HepG2 (cell line): ENCODE results near the gene LIF. TPM values are rescaled to one million over a fixed set of nuclear protein-coding genes. Genes with fewer than 3 reads are reported as not detected.

Experiments used
- CSRNP1 ChIP-seq: sonication (generic); formaldehyde crosslinking; IDR thresholded peaks from 2 replicates; pipeline ENCODE4 v1.8.1; 2023; ENCODE audit warnings: mild to moderate bottlenecking, missing genetic modification reagents
- GATAD1 ChIP-seq: IDR thresholded peaks from 2 replicates; pipeline ENCODE4 v1.6.1; 2016; ENCODE audit warnings: missing genetic modification reagents, missing compliant biosample characterization
- KAT2B ChIP-seq: fragments of 150-350 bp; IDR thresholded peaks from 2 replicates; pipeline ENCODE4 v1.6.1; 2014; ENCODE audit warnings: low read depth, low read length, borderline replicate concordance
- PAWR ChIP-seq: sonication (generic); formaldehyde crosslinking; IDR thresholded peaks from 2 replicates; pipeline ENCODE4 v1.4.0; 2020; ENCODE audit warnings: missing genetic modification reagents, mild to moderate bottlenecking, borderline replicate concordance
- SETDB1 ChIP-seq: sonication (generic); formaldehyde crosslinking; IDR thresholded peaks from 2 replicates; pipeline ENCODE4 v1.5.1; 2020; ENCODE audit warnings: missing genetic modification reagents, mild to moderate bottlenecking, borderline replicate concordance
- ZBTB33 ChIP-seq: sonication (generic); formaldehyde crosslinking; IDR thresholded peaks from 2 replicates; pipeline ENCODE4 v1.4.0; 2020; ENCODE audit warnings: missing genetic modification reagents
- ZFP91 ChIP-seq: sonication (generic); formaldehyde crosslinking; IDR thresholded peaks from 2 replicates; pipeline ENCODE4 v1.9.0; 2022; ENCODE audit warnings: missing genetic modification reagents, mild to moderate bottlenecking, borderline replicate concordance
- ZHX2 ChIP-seq, 2 experiments: sonication (generic) in 1 of 2; formaldehyde crosslinking in 1 of 2; IDR thresholded peaks; 2 replicates each; pipeline versions ENCODE4 v1.6.1 to v1.9.0; 2014 to 2022; ENCODE audit warnings: antibody characterized with exemption in 1 of 2, borderline replicate concordance in 1 of 2, inconsistent platforms in 1 of 2, low read depth in 1 of 2, missing genetic modification reagents in 1 of 2
- ZNF431 ChIP-seq: sonication (generic); formaldehyde crosslinking; IDR thresholded peaks from 2 replicates; pipeline ENCODE4 v1.9.0; 2022; ENCODE audit warnings: missing genetic modification reagents, low read depth, mild to moderate bottlenecking, borderline replicate concordance
- ZNF576 ChIP-seq: sonication (generic); formaldehyde crosslinking; IDR thresholded peaks from 2 replicates; pipeline ENCODE4 v1.4.0; 2020; ENCODE audit warnings: mild to moderate bottlenecking, missing genetic modification reagents
- ZNF614 ChIP-seq: IDR thresholded peaks from 2 replicates; pipeline ENCODE4 v1.6.1; 2018; ENCODE audit warnings: missing biosample characterization, missing genetic modification reagents, inconsistent platforms, borderline replicate concordance
- ZNF660 ChIP-seq: sonication (generic); formaldehyde crosslinking; IDR thresholded peaks from 2 replicates; pipeline ENCODE4 v1.5.1; 2020; ENCODE audit warnings: mild to moderate bottlenecking, low read depth, missing genetic modification reagents, borderline replicate concordance
- polyA plus RNA-seq, 8 experiments: library from polyadenylated mRNA; depleted of rRNA in 3 of 8; stranded (reverse) in 7 of 8; unstranded in 1 of 8; fragments of >200 nt; fragmentation: Illumina TruSeq in 4 of 8; extraction: Trizol in 4 of 8; gene quantifications; 2 replicates each; pipeline versions ENCODE4 v1.2.1 to v1.2.3, GENCODE V29; 2011 to 2016; ENCODE audit warnings: low read depth in 4 of 8, missing spikeins in 1 of 8, mixed read lengths in 1 of 8; ENCODE audit not compliant: insufficient read depth in 1 of 8
- total RNA-seq, 5 experiments: library from RNA; depleted of rRNA; stranded (reverse); fragments of >200 nt; fragmentation: Illumina TruSeq; extraction: Trizol; gene quantifications; 2 replicates each; pipeline ENCODE4 v1.2.3, GENCODE V29; 2016; ENCODE audit warnings: low read depth in 1 of 5

LIF gene
- total and polyA plus RNA-seq, 2 of the 13 experiments (the other 11 are each of a cell fraction or from before 2014, with no cell fraction given): 3.6 to 8.5 TPM

GRCh38 chr22:30286813-30287647, 40.5 kb upstream of the LIF start (continued):
- TF ChIP-seq ZBTB33 (peak; percentile 76; the same call in 1 of the 2 replicates), GATAD1 (CRISPR knock-in tag) (no peak), ZNF431 (CRISPR knock-in tag) (no peak), ZHX2 (IDR thresholded peaks at IDR 0.05; ENCODE audit: low read depth) (no peak), ZHX2 (CRISPR knock-in tag; IDR thresholded peaks at IDR 0.05; ENCODE audit: borderline replicate concordance) (no peak), KAT2B (no peak), ZNF576 (CRISPR knock-in tag) (no peak), ZNF660 (CRISPR knock-in tag) (no peak), ZFP91 (CRISPR knock-in tag) (0 out of 2 replicates have a peak, but pooled peaks have one; percentile 35), ZNF614 (CRISPR knock-in tag) (no peak), PAWR (CRISPR knock-in tag) (no peak), CSRNP1 (CRISPR knock-in tag) (no peak), SETDB1 (CRISPR knock-in tag) (no peak)
